Activated CD8-positive, alpha-beta memory T cell treated with anti-CD3 and anti-CD28 coated beads for 36 hours (primary cell): ENCODE data around the gene MICALL2. TPM values are rescaled to one million over a fixed set of nuclear protein-coding genes. Genes with fewer than 3 reads are reported as not detected.

Source experiments
- CTCF ChIA-PET: fragments of 350-600 bp; sonication (Branson Sonifier 250); formaldehyde crosslinking; loops from one replicate; lab custom pipeline; 2021; ENCODE audit warnings: antibody characterized with exemption; lab: Charles Lee
- POLR2A ChIA-PET: fragments of 350-600 bp; sonication (Branson Sonifier 250); formaldehyde crosslinking; loops from one replicate; lab custom pipeline; 2021; ENCODE audit warnings: antibody characterized with exemption; lab: Charles Lee
- total RNA-seq, 2 experiments: library from RNA; stranded (reverse); gene quantifications; one replicate each; pipeline ENCODE4 v1.2.3, GENCODE V29; 2021

The MICALL2 gene
- total RNA-seq, 2 experiments from 2014 or later, result 2.3 to 5.2 TPM

DNA sequence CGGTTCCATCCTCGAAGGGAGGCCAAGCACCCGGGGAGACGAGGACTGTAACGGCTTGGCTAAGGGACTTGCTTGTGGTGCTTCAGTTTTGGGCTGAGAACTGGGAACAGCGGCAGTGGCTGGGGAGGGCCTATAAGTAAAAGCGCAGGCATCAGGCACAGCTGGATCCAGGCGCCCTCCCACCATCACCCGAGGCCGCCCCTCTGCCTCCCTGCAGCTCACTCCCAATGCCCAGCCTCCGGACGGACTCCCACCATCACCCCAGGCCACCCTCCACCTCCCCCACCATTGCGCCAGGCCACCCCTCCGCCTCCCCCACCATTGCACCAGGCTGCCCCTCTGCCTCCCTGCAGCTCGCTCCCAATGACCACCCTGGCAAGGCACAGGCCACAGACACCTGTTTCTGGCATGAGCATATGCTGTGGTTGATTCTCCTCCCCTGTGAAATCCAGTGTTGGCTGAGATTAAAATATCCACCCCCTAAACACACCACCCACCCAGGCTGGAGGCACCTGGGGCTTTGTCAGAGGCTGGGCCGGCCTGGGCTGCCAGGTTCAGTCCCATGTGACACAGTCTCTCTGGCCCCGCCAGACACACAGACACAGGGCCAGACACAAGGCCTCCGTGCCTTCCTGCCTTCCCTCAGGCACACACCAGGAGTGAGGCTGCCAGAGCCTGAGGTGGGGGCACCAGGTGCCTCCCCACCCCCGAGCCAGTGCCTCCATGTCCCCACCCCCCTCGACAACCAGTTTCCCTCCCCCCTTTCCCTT lies 16.7 kb downstream of the MICALL2 start:
- ChIA-PET CTCF (interaction anchor here (0.6 kb wide), 1 partner anchor 503 kb away, joined by 3 read pairs; no protein-coding TSS in a partner anchor), POLR2A (no interaction called here)

DNA sequence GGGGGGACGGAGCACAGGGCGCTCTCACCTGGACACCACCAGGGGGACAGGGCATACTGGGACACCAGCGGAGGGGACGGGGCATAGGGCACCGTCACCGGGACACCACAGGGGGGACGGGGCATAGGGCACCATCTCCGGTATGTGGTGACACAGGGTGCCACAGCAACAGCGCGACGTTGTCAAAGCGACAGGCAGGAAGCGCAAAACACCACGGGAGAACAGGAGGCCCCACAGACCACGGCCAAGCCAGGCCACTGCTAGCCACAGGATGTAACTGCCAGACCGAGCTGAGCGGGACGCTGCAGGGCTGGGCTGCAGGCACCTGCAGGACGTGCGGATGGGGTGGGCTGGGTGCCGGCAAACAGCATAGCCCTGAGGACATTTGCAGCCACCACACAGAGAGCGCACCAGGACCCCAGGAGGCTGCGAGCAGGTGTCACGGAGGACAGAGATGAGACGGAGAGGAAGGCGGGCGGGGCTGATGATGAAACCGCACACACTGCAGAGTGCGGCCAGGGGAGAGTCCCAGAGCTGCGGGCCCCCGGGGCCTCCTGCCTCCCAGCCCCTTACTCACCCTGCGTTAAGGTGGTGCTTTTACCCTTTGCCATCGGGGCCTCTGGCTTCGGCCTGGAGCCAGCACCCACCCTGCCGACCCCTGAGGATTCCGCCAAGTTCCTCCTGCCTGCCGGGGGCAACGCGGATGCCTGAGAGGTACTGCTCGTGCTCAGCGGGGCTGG lies 17.5 kb downstream of the MICALL2 start:
- CTCF ChIA-PET, result interaction anchor here (0.6 to 1.4 kb wide), 2 partner anchors 32 to 502 kb away, joined by 3 to 4 read pairs; no protein-coding TSS in a partner anchor
- POLR2A ChIA-PET, result no interaction called here

DNA sequence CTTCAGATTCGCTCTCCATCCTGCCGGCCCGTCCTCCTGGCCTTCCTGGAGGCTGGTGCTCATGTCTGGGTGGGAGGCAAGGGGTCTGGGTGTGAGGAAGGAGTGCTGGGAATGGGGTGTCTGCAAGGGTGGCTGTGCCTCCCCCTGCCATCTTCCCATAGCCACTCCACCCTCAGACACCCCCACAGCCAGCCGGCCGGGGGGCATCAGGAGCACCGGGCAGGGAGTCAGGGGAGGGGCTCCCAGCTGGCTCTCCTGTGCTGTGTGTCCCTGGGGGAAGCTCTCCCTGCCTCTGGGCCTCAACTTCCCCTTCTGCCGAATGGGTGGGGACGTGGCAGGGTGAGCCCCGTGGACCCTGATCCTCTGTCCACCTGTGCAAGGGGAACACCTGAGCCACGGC lies 18.6 kb downstream of the MICALL2 start:
- CTCF ChIA-PET, result interaction anchor here (1.4 kb wide), 1 partner anchor 33 kb away, joined by 4 read pairs; no protein-coding TSS in a partner anchor
- POLR2A ChIA-PET, result no interaction called here

DNA sequence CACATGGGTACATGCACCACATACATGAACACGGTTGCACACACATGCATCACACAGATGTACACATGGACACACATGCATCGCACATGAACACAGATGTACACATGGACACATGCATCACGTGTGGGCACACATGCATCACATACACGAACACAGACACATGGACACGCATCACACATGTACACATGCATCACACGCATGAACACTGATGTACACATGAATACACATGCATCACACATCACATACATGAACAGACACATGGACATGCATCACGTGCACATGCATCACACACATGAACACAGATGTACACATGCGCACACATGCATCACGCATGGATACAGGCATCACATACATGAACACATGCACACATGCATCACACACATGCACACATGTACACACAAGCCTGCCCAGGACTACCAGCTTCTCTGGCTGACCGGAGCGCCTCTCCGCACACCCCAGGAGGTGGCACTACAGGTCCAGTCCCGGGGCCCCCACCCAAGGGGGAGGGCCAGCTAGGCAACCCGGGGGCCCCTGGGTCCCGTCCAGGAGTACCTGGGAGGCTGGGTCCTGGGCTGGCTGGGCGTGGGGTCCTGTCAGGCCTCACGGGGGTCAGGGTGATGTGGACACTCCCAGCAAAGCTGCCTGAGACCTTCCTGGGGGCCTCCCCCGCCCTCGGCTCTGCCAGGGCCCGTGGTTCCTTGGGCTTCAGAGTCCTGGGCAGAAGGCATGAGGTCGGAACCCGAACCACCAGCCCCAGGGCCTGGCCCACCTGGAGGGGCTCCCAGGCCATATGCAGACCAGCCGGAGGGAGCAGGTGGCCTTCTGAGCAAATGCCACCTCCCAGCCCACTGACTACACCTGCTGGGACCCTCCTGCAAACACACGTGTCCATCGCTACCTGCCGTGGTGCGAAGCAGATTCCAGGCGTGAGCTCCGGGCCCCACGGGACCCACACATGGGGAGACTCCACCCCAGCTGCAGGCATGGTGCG lies 19.6 kb downstream of the MICALL2 start:
- POLR2A ChIA-PET, result no interaction called here
- CTCF ChIA-PET, result interaction anchor here (0.5 kb wide), 1 partner anchor 15 kb away, joined by 3 read pairs; no protein-coding TSS in a partner anchor

DNA sequence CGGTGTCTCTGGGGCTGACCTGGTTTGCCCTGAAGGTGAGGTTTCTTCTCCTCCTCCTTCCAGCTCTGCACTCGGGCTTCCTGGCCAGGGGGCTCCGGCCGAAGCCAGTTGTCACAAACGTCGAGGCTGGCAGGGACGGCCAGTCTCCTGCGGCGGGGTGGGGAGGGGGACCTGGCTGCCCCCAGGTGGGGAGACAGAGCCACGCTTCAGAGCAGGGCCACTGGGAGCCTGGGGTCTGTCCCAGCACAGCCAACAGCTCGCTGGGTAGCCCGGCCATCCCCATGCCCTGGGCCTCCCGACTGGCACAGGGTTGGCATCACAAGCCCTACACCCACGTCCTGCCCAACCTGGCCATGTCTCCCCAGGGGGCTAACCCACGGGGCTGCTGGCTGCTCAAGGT lies 20.4 kb downstream of the MICALL2 start:
- ChIA-PET CTCF (no interaction called here), POLR2A (no interaction called here)

DNA sequence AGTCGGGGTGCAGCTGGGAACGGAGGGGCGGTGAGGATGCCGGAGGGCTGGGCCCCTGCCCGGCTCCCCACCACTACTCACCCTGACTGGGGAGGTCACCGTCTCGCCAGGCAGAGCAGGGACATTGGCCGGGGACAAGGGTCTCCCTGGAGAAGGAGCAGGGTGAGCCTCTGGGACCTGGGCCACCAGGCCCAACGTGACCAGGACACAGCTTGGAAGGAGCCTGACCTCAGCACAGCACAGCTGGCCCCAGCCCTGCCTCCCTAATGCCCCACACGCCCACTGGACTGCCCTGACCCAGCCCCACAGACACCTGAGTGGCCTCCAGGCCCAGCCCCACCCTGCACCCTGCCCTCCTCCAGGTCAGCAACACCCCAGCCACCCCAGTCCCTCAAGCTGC lies 21.1 kb downstream of the MICALL2 start:
- ChIA-PET CTCF (no interaction called here), POLR2A (no interaction called here)

DNA sequence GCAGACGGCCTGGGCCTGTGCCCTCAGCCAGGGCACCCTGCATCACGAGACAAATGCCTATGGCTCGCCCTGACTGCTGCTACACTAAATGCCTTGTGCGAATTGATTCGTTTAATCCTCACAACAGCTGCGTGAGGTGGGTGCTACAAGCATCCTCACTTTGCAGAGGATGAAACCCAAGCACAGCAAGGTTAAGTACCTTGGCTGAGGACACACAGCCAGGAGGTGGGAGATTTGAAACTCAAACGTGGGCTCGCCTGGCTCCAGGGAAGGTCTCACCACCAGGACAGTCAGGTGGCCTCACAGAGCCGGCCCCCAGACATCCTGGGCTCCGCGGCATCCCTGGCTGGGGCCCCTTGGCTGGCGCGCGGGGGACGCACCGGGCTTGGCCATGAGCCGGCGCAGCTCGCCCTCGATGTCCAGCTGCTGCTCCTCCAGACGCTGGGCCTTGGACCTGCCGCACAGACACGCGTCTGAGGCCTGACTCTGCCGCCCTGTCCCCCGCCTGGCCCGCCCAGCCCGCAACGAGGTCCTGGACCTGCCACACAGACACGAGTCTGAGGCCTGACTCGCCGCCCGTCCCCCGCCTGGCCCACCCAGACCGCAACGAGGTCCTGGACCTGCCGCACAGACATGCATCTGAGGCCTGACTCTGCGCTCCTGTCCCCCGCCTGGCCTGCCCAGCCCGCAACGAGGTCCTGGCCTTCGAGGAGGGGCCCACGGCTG lies 22.0 kb downstream of the MICALL2 start:
- CTCF ChIA-PET, result no interaction called here
- POLR2A ChIA-PET, result no interaction called here

DNA sequence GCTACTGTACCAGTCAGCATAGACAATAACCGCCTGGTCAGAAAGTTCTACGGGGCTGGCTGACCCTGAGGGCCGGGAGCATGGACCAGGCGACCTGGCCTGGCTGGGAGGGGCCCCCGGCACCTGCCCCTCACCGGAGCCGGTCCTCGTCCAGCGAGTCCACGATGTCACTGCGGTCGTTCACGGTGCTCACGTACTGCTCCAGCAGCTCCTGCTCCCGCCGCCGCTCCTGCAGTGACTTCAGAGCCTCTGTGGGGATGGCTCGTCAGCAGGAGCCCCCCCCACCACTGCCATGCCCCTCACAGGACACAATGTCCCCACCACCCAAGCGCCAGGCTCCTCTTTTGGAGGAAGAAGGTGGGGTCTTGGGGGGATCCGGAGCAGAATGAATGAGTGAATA lies 22.7 kb downstream of the MICALL2 start:
- CTCF ChIA-PET, result no interaction called here
- POLR2A ChIA-PET, result no interaction called here

DNA sequence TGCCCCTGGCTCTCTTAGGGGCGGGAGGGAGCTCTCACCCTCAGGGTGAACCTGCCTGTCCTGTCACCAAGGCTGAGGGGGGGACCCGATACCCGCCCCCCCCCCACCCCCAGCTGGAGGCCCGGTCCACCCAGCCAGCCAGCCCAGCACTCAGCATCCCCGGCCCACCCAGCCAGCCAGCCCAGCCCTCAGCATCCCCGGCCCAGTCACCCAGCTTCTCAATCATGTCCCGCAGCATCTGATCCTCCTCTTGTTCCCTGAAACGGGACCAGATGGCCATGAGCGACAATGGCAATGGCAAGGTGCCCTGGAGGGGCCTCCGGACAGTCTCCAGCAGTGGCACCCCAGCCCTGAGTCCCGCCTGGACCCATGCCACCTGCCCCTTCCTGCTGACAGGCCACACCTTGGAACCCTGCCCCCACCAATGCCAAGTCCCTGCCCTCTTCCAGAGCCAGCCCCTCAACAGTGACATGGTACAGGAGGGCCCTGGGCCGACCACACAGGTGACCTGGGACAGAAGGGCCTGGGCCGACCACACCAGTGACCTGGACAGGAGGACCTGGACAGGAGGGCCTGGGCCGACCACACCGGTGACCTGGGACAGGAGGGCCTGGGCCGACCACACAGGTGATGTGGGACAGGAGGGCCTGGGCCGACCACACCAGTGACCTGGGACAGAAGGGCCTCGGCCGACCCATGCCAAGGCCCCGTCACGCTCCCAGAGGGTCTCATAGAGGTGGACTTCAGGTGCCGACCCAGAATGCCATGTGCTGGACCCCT lies 24.2 kb downstream of the MICALL2 start:
- ChIA-PET CTCF (no interaction called here), POLR2A (interaction anchor here (0.7 kb wide), 1 partner anchor 705 kb away, joined by 4 read pairs; no protein-coding TSS in a partner anchor)

DNA sequence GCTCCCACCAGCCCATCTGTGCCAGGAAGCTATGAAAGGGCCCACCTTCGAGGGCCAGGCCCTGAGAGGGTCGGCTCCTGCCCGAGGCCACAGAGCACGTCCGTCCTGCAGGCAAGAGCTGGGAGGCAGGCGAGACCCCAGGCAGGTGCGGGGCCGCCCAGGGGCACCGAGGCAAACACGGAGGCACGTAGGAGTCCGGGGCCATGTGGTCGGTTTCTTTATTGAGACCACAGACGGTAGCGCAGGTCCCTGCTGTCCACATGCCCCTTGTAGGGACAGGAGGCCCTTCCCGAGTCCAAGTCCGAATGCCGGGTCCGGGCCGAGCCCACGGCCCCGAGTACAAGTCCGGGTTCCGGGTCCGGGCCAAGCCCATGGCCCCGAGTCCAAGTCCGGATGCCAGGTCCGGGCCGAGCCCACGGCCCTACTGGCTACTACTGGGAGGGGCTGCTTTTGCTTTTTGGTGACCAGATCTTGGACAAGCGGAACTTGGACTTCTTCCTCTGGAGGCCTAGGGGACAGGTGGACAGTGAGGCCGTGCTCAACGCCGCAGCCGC lies 25.0 kb downstream of the MICALL2 start:
- POLR2A ChIA-PET, result no interaction called here
- CTCF ChIA-PET, result no interaction called here

DNA sequence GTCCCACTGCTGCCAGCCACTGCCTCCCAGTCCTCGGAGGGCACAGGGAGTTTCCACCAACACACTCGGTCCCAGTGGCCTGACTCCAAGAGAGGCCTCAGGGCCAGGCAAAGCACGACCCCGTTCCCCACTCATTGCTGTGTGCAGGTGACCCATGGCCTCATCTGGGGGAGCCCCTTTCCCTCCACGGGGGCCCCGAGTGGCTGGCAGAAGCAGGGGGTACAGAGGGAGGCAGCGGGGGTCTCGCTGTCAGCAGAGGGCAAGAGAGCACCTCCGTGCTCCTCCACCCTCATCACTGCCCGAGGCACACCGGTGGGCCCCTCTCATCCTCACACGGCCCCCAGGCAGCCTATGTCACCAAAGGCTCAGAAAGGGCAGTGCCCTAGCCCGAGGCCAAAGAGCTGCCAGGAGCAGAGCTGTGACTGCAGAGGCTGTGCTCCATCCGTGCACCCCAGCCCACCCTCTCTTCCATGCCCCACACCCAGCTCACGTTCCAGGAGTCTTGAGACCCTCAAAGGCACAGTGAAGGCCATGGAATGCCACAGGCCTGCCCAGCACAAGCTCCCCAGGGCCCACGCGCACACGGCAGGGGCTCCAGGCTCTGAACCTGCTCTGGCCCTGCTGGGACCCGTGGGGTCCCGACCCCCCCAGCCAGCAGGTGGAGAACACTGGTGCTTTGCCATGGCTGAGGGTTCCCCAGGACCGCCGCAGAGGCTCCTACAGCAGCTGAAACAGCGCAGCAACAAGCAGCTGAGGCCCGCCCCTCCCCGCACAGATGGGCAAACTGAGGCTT lies 25.9 kb downstream of the MICALL2 start:
- POLR2A ChIA-PET, result no interaction called here
- CTCF ChIA-PET, result interaction anchor here (1.1 to 1.7 kb wide), 10 partner anchors 11 to 207 kb away, joined by 3 to 13 read pairs (median 4); no protein-coding TSS in a partner anchor

DNA sequence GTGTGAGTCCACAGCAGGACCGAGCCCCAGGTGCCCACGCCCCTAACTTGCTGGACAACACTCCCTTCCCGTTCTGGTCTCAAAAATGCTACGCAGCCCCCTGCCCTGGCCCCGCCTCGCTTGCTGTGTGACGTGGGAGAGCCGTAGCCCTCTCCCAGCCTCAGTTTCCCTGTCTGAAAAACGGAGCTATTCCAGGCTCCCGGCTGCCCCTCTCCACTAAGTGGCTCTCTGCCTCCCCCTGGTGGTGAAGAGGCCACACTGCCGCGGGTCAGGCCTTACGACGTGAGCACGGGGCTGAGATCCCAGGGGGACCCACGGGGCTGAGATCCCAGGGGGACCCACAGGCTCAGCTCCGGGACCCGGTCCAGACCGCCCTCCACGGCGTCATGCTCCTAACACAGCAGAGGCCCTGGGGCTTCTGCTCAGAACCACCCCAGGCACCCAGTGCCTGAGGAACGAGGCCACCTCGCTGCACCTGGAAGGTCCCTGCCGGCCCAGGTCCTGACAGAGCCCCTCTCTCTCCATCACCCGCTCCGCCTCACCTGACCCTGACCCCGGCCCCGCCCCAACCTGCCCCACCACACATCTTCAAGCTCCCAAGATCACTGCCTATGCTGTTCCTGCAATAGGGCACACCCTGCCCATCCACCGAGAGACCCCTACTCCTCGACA lies 26.7 kb downstream of the MICALL2 start:
- ChIA-PET CTCF (interaction anchor here (0.6 to 1.7 kb wide), 17 partner anchors 10 to 211 kb away, joined by 3 to 13 read pairs (median 4); no protein-coding TSS in a partner anchor), POLR2A (no interaction called here)

DNA sequence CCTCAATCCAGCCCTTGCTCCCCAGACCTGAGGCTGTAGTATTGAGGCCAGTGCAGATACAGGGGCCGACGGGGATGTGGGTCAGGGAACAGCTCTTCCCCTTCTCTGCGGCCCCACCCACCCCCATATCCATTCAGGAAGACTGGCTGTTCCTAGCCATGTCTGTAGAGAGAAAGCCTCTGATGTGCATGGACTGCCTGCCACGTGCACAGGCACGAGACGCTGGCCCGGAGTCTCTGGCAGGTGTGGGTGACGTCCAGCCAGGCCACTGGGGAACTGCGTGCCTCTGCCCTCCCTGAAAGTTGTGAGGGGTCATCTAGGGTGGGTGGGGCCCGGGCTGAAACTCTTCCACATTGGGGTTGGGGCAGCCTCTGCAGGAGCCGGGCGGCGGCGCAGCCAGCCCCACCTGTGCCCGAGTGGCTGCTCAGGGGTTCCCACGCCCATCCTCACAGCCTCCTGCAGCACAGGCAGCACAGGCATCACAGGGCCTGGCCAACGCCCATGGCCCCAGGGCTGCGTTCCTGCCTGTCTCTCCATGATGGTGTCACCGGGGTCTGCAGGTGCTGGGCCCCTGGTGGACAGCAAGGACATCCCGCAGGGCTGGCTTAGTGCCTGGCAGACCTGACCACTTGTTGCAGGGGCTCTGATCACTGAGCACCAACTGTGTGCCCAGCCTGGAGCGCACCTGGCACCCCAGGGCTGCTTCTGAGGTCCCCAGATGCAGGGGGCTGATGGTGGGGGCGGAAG lies 27.5 kb downstream of the MICALL2 start:
- ChIA-PET POLR2A (no interaction called here), CTCF (interaction anchor here (0.6 to 1.7 kb wide), 16 partner anchors 9 to 210 kb away, joined by 3 to 13 read pairs (median 4); no protein-coding TSS in a partner anchor)

DNA sequence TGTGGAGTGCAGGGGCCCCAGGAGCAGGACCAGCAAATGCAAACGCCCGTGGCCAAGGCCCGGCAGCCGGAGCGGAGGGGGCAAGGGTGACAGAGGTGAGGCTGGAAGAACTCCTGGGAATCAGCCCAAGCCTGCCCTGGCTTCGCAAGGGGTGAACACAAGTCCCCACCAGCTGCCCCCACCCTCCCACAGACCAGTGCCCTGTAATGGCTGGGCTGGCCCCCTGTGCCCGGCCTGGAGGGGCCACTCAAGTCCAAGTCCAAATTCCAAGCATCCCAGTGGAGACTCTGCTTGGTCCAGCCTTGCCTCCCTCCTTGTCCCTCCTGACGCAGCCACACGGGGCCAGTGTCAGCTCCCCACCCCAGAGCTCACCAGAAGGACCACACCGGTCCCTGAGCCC lies 28.0 kb downstream of the MICALL2 start:
- CTCF ChIA-PET, result no interaction called here
- POLR2A ChIA-PET, result no interaction called here

DNA sequence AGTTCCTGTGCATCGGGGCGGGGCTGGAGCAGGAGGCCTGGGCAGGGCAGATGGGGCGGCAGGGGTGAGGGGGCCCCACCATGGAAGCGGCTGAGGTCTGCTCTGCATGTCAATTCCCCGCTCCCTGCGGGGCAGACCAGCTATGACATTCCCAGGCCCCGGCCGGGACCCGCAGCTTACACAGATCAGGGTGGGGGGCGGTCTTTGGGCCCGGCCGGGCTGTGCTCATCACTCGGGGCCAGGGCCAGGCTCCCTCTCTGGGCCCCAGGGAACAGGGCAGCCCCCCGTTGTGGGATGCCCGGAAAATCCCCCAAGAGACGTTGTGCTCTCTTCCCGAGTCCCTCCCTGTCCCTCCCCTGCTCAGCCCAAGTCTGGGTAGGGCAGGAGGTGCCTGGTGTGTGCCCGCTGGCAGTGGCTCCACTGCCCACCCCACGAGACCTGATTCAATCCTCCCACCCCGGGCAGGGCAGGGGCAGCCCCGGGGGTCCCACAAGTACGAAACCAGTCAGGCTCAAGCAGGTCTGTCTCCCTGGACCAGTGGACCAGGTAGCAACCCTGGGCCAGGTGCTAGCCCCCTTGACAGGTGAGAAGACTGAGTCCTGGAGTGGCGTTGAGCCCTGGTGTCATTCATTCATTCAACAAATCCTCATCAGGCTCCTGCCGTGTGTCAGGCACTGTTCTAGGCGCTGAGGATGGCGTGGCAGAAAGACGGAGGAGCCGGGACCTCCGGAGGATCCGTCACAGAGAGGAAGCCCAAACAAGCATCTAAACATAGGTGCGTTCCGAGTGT lies 29.0 kb downstream of the MICALL2 start:
- ChIA-PET POLR2A (no interaction called here), CTCF (no interaction called here)
